ENCODE data around the gene TRIM74.
"Not testable (repeated sequence)": the region's sequence is repeated elsewhere in the genome, so short reads cannot be mapped to it uniquely, and the experiment has no call there.

The TRIM74 gene
- 0 to 0.08 (median 0) reads per million in 18 experiments for total RNA-seq

- DNase-seq: not testable (repeated sequence)
Observed at GRCh38 chr7:72968980-72969516, at the start of gene TRIM74. Gene TRIM74 (minus strand): TSS chr7:72969466. CDS start chr7:72966157, 3,309 bp downstream.

GRCh38 chr7:73006491-73006890, 37.2 kb upstream of the TRIM74 start:
- DNase-seq: not testable (repeated sequence)

GRCh38 chr7:73005693-73006447, 36.6 kb upstream of the TRIM74 start:
- DNase-seq: peak; percentile 78 to 87

- DNase-seq: not testable (repeated sequence)
Observed at GRCh38 chr7:73005356-73005692, 36.1 kb upstream of the TRIM74 start.

GRCh38 chr7:72997887-72998468, 28.7 kb upstream of the TRIM74 start:
- not testable (repeated sequence) for DNase-seq

- not testable (repeated sequence) for DNase-seq
Observed at GRCh38 chr7:72997447-72997846, 28.2 kb upstream of the TRIM74 start.

- DNase-seq: not testable (repeated sequence)
Observed at GRCh38 chr7:72995484-72995883, 26.2 kb upstream of the TRIM74 start.

GRCh38 chr7:72990146-72990913, 21.1 kb upstream of the TRIM74 start:
- not testable (repeated sequence) for DNase-seq

- DNase-seq: not testable (repeated sequence)
Observed at GRCh38 chr7:72982084-72982483, 12.8 kb upstream of the TRIM74 start.

GRCh38 chr7:72980382-72980781, 11.1 kb upstream of the TRIM74 start:
- DNase-seq: not testable (repeated sequence)

- not testable (repeated sequence) for DNase-seq
Observed at GRCh38 chr7:72976434-72976833, 7.2 kb upstream of the TRIM74 start.

- not testable (repeated sequence) for DNase-seq
Observed at GRCh38 chr7:72975656-72976286, 6.5 kb upstream of the TRIM74 start.

- not testable (repeated sequence) for DNase-seq
Observed at GRCh38 chr7:72974781-72975180, 5.5 kb upstream of the TRIM74 start.

- DNase-seq: not testable (repeated sequence)
Observed at GRCh38 chr7:72971505-72971904, 2.2 kb upstream of the TRIM74 start.

GRCh38 chr7:72969688-72970087, 422 bp upstream of the TRIM74 start:
- DNase-seq: not testable (repeated sequence)

- not testable (repeated sequence) for DNase-seq
Observed at GRCh38 chr7:72966892-72967291, 2.4 kb downstream of the TRIM74 start.

GRCh38 chr7:72965186-72965975, 3.9 kb downstream of the TRIM74 start:
- DNase-seq: not testable (repeated sequence)

GRCh38 chr7:72963056-72963455, 6.2 kb downstream of the TRIM74 start:
- not testable (repeated sequence) for DNase-seq

- not testable (repeated sequence) for DNase-seq
Observed at GRCh38 chr7:72961346-72961650, 8.0 kb downstream of the TRIM74 start.

- DNase-seq: not testable (repeated sequence)
Observed at GRCh38 chr7:72960626-72961345, 8.5 kb downstream of the TRIM74 start.

GRCh38 chr7:72960029-72960428, 9.2 kb downstream of the TRIM74 start:
- DNase-seq: not testable (repeated sequence)
